GM21381 (cell line): ENCODE results near the gene OR4N2.
"Not testable (repeated sequence)": the region's sequence is repeated elsewhere in the genome, so short reads cannot be mapped to it uniquely, and the experiment has no call there.

ENCODE experiments used
- ATAC-seq: cut with Tn5 transposase; IDR thresholded peaks from one replicate; pipeline ENCODE4 v1.9.1; 2021; ENCODE audit warnings: mild to moderate bottlenecking, moderate library complexity; ENCODE audit not compliant: unreplicated experiment

OR4N2 gene, protein sequence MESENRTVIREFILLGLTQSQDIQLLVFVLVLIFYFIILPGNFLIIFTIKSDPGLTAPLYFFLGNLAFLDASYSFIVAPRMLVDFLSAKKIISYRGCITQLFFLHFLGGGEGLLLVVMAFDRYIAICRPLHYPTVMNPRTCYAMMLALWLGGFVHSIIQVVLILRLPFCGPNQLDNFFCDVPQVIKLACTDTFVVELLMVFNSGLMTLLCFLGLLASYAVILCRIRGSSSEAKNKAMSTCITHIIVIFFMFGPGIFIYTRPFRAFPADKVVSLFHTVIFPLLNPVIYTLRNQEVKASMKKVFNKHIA

DNA sequence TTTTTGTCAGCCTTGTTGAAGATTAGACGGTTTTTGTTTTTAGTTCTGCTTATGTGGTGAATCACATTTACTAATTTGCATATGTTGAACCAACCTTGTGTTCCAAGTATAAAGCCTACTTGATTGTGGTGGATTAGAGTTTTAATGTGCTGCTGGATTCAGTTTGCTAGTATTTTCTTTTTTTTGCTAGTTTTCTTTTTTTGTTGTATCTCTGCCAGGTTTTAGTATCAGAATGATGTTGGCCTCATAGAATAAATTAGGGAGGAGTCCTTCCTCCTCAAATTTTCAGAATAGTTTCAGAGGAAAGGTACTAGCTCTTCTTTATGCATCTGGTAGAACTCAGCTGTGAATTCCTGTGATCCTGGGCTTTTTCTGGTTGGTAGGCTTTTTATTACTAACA, at the start of gene OR4N2:
OR4N2 (plus strand) TSS at position 301 of the 400 bp plus-strand sequence. CDS start 23,679 bp downstream, outside the sequence.
- ATAC-seq: not testable (repeated sequence)

DNA sequence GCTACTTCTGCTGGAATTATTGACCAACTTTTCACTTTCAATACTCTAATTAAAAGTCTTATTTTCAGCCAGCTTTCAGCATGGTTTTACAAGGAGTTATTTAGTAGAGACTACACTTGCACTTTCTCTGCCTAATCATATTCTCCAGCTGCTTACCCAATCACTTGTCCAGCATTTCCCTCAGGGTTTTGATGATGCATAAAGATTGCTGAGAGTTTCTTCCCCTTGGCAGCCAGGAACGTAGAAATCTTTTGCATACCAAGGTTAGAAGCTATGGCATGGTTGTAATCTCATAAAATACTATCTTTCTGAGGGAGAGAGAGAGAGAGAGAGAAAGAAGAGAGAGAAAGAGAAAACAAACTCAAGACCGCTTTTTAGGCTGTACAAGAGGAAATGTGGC, 49.4 kb upstream of the OR4N2 start:
- ATAC-seq: no peak

DNA sequence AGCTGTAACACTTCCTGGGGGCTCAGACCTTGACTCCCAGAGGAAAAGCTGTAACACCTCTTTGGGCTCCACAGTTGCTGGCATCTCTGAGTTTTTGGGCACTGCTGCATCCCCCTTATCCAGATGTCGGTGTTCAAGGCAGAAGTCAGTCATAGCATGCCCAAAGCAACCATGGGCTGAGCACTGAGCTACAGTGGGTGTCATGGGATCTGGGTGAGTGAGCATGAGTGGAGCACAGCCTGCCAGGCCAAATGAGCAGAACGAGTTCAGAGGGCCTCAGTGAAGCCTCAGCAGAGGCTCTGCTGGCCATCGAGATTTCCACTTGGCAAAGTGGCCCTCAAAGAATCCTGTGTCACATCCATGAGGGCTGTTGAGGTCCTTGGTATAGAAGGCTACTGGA, 32.1 kb upstream of the OR4N2 start:
- ATAC-seq: not testable (repeated sequence)

DNA sequence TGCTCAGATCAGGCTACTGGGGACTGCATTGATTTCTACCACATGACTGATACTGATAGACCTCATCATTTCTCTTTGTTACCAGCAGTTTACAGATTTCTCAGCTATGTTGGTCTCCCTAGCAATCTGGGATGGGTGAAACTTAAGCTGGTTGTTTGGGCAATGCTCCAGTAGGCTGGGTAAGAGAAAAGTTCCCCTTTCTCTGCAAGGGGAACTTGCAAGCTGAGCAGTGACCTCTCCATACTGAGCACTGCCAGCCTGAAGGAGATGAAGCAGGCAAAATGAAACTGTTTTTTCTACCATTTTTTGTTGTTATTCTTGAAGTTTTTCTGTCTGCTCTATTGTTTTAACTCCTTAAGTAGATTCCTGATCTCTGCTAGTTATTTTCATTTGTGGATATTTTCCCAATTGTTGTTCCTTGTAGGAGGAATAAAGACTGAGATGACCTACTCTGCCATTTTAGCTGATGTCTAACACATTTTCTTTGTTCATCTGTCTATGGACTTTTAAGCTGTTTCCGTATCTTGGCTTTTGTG, 31.6 kb upstream of the OR4N2 start:
- ATAC-seq: no peak

DNA sequence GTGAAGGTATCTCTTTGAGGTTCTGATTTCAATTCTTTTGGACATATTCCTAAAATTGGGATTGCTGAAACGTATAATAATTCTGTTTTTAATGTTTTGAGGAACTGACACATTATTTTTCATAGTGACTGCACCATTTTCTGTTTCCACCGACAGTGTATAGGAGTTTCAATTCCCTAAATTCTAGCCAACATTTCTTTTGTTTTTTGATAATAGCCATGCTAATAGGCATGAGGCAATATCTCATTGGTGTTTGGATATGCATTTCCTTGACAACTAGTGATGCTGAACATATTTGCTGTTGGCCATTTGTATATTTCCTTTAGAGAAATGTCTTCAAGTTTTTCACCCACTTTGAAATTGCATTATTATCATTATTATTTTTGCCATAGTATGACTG, 31.1 kb upstream of the OR4N2 start:
- not testable (repeated sequence) for ATAC-seq

DNA sequence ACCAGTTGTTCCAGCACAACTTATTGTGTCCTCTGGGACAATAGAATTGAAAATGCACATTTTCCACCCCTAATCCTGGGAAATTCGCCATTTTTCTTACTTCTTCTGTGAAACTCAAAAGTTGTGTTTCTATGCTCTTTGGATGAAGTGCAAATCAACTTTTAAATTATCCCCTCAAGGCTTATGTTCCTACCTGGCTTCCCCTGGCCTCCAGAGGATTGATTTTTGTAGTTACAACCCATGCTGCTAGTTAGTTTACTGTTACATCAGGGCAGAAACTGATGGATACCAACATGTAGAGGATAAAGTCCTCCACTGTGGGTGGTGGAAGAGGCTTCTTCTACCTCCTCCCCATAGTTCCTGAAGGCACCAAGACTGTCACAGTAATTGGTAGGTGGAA, 30.4 kb upstream of the OR4N2 start, which contains the start of gene OR4M1:
OR4M1 (plus strand) TSS at position 301 of the 400 bp plus-strand sequence. CDS start 6,819 bp downstream, outside the sequence.
- not testable (repeated sequence) for ATAC-seq

DNA sequence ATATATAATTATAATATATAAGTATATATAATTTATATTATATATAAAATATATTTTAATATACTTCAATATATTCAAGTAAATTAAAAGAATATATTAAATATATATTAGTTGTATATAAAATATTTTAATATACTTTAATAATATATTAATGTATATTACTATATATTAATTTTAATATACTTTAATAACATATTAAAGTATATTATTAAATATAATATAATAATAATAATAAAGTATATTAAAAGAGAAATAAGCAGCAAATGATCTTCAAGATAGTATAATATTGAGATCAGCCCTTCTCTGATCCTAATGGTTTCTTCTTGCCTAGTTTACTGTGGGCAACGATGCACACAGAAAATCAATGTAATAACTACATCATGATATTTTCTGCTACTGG, 28.0 kb upstream of the OR4N2 start:
- no peak for ATAC-seq

DNA sequence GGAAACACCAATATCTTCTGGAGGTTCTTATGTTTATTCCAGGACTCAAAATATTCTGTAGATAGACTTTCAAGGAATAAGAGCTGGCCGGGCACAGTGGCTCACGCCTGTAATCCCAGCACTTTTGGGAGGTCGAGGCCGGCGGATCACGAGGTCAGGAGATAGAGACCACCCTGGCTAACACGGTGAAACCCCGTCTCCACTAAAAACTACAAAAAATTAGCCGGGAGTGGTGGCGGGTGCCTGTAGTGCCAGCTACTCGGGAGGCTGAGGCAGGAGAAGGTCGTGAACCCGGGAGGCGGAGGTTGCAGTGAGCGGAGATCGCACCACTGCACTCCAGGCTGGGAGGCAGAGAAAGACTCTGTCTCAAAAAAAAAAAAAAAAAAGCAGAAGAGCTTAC, 17.7 kb upstream of the OR4N2 start:
- ATAC-seq: not testable (repeated sequence)

DNA sequence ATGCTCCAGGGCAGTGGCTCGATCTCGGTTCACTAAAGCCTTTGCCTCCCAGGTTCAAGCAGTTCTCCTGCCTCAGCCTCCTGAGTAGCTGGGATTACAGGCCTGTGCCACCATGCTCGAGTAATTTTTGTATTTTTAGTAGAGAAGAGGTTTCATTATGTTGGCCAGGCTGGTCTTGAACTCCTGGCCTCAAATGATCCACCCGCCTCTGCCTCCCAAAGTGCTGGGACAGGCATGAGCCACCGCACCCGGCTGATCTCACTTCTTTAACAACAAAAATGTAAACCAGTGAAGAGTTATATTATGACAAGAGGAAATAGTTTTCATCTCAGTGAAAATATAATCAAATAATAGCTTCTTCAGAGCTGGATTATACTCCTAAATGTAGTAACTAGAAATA, 16.3 kb upstream of the OR4N2 start:
- not testable (repeated sequence) for ATAC-seq

DNA sequence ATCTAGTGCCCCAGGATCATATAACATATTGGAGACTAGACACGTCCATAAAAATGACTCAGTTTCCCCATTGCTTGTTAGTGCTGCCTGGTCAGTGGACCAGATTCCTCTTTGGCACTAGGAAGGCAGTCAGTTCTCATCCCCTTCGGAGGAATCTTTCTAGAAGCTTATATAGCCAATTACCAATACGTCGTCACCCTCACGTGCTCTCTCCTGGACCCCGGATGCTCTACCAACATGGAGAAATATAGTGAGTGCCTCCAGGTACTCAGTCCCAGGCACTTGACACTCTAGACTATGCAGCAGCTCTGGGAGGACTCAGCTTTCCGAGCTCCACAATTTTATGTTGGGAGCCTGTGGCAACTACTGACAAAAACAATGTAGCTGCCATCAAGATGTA, 15.4 kb upstream of the OR4N2 start:
- not testable (repeated sequence) for ATAC-seq

DNA sequence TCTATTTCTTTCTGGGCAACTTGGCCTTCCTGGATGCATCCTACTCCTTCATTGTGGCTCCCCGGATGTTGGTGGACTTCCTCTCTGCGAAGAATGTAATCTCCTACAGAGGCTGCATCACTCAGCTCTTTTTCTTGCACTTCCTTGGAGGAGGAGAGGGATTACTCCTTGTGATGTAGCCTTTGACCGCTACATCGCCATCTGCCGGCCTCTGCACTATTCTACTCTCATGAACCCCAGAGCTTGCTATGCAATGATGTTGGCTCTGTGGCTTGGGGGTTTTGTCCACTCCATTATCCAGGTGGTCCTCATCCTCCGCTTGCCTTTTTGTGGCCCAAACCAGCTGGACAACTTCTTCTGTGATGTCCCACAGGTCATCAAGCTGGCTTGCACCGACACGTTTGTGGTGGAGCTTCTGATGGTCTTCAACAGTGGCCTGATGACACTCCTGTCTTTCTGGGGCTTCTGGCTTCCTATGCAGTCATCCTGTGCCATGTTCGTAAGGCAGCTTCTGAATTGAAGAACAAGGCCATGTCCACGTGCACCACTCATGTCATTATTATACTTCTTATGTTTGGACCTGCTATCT, 7.0 kb upstream of the OR4N2 start:
- ATAC-seq: not testable (repeated sequence)

DNA sequence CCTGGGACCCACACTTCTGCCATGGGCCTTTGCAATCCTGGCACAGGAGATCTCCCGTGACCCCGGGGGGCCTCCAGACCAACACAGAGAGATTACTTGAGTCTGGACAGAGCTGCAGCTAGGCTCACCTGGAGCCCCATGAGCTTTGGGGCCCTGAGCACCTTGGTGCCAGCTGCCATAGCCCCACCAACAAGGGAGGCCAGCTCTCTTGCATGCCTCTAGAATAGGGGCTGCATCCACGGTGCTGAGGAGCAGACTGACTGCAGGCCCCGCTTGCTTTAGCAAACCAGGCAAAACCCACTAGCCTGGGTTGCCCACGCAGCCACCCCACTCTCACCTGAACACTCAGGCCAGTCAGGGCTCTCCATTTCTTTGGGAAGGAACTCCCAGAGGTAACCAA, 3.7 kb upstream of the OR4N2 start:
- no peak for ATAC-seq

DNA sequence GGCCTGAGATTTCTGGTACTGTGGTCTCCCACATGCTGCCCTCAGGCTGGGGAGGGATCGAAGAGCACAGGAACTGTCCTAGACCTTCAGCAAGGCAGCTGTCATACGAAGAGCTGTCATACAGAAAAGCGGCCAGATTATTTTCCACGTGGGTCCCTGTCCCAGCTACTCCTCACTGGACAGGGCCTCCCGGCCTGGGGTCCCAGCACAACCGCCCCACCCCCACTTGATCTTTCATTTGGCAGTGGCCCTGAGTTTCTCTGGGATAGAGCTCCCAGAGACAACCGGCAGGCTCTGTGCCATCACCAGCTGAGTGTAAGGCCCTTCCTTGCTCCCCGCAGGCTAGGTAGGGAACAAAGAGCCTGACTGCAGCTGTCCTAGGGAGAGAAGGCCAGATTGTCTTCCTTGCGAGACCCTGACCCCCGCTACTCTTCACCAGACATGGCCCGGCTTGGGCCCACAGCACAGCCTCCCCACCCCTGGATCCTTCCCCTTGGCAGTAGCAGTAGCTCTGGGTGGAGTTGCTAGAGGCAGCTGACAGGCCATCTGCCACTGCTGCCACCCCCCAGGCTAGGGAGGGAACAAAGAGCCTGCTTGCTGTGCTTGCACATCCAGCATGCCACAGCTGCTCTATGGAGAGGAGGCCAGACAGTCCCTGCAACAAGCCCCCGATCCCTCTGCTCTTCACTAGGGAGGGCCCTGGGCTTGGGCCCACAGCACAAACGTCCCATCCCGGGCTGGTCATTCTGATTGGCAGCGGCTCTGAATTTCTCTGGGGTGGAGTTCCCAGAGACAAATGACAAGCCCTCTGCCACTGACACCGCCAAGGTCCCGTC, 3.1 kb upstream of the OR4N2 start:
- ATAC-seq: no peak

DNA sequence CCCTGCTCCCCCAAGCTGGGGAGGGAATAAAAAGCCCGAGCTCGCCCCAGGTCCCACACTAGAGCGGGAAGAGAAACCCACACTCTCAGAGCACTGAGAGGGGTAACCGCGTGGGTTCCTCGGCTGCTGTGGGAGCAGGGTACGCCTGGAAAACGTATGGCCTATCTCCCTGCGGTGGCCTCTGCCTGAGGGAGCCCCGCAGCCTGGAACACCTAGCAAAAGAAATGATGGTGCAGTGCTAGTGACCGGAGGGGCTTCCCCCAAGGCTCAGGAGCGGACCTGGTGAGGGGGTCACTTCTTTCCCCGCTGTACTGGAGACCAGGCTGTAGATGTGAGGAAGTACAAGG, 2.5 kb upstream of the OR4N2 start:
- ATAC-seq: no peak

DNA sequence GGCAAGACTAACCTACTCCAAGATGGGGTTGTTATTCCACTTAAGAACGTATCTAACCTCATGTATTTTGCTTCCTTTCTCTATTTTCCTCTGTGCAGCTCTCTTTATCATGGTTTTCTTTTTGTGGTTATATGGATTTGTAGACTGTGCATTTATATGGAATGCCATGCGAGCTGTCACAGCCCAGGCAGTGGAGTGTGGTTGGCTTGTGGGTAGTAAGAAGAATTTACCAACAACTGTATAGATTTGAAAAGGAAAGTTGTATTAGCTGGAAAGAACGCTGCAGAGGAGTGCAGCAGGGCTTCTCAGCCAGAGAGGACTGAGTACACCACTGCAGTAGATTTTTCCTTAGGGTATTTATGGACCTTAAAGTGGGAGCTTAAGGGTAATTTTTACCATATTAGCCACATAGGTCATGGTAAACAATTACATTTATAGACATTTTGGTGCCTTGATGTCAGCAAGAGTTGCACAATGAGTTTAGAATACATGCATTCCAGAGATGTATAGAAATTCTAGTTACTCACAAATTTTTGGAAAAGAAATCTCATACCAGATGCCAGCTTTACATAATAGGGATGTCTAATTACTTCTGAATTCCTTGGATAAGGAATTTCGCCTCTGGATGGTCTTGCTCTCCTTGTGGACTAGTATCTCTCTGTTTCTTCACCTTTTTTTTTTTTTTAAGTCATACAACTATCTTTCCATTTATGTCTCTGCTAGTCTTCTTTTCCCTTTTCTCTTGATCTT, 9.8 kb downstream of the OR4N2 start:
- ATAC-seq: not testable (repeated sequence)

DNA sequence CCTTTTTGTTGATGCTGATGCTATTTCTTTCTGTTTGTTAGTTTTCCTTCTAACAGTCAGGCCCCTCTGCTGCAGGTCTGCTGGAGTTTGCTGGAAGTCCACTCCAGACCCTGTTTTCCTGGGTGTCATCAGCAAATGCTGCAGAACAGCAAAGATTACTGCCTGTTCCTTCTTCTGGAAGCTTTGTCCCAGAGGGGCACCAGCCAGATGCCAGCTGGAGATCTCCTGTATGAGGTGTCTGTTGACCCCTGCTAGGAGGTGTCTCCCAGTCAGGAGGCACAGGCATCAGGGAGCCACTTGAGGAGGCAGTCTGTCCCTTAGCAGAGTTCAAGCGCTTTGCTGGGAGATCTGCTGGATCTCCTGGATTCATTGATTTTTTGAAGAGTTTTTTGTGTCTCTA, 16.3 kb downstream of the OR4N2 start:
- not testable (repeated sequence) for ATAC-seq

DNA sequence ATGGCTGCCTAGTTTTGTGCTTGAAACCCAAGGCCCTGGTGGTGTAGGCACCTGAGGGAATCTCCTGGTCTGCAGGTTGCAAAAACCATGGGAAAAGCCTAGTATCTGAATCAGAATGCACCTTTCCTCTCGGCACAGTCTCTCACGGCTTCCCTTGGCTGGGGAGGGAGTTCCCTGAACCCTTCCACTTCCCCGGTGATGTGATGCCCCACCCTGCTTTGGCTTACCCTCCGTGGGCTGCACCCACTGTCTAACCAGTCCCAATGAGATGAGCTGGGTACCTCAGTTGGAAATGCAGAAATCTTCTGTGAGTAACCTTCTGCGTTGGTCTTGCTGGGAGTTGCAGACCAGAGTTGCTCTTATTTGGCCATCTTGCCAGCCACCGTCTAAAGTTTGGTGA, 17.4 kb downstream of the OR4N2 start:
- ATAC-seq: not testable (repeated sequence)

DNA sequence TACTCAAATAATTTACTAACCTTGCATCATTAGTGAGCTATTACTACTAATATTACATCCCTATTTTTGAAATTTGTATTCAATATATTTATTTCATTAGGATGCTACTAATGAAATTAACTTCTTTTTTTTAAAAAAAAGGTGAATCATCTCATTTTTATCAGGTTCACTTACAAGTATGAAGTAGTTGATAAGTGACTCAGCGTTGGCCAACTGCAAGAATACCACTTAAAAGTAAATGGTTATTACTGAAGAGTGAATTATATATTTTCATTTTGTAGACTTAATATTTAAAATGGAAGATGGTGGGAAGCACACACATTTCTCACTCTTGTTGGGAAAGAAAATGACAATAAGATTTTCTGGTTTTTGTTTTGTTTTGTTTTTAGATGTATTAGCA, 19.6 kb downstream of the OR4N2 start:
- ATAC-seq: no peak

DNA sequence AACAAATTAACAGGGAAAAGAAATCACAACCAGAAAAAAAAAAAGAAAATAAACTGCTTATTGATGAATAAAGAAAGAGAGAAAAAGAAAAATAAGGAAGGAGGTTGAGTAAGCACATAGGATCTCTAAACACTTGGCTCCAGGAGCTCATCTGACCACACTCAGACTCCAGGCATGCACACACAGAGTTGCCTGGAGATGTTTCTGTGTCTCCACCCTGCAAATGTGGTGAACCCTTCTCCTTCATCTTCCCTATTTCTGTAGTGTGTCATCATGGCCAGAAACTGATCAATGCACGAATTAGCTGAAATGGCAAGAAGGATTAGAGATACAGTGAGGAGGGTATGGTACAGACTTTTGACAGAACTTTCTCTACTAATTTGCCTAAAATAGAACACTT, 20.2 kb downstream of the OR4N2 start:
- no peak for ATAC-seq

DNA sequence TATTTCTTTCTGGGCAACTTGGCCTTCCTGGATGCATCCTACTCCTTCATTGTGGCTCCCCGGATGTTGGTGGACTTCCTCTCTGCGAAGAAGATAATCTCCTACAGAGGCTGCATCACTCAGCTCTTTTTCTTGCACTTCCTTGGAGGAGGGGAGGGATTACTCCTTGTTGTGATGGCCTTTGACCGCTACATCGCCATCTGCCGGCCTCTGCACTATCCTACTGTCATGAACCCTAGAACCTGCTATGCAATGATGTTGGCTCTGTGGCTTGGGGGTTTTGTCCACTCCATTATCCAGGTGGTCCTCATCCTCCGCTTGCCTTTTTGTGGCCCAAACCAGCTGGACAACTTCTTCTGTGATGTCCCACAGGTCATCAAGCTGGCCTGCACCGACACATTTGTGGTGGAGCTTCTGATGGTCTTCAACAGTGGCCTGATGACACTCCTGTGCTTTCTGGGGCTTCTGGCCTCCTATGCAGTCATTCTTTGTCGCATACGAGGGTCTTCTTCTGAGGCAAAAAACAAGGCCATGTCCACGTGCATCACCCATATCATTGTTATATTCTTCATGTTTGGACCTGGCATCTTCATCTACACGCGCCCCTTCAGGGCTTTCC, 24.2 kb downstream of the OR4N2 start:
- not testable (repeated sequence) for ATAC-seq
